Liver (tissue), 3 donors: Measurements from ENCODE around the gene NEUROG1.

ENCODE experiments used
- ATF3 ChIP-seq: IDR thresholded peaks from 2 replicates; pipeline ENCODE4 v1.6.1; 2016; ENCODE audit warnings: antibody characterized with exemption
- CTCF ChIP-seq: fragments of 150-350 bp; IDR thresholded peaks from 2 replicates; pipeline ENCODE4 v1.5.1; 2017; ENCODE audit warnings: improper control_type of control experiment, low read depth, low read length; ENCODE audit not compliant: missing input control
- EGR1 ChIP-seq, 2 donors: IDR thresholded peaks; 2 replicates each; pipeline ENCODE4 v1.6.1; 2016 to 2018; ENCODE audit warnings: antibody characterized with exemption in 2 of 2, low read depth in 2 of 2
- FOXA1 ChIP-seq: IDR thresholded peaks from 2 replicates; pipeline ENCODE4 v1.6.1; 2016; ENCODE audit warnings: antibody characterized with exemption
- FOXA2 ChIP-seq: IDR thresholded peaks from 2 replicates; pipeline ENCODE4 v1.6.1; 2016; ENCODE audit warnings: antibody characterized with exemption
- HNF4G ChIP-seq: IDR thresholded peaks from 2 replicates; pipeline ENCODE4 v1.6.1; 2016; ENCODE audit warnings: antibody characterized with exemption
- JUND ChIP-seq, 2 donors: IDR thresholded peaks; 2 replicates each; pipeline ENCODE4 v1.6.1; 2016; ENCODE audit warnings: antibody characterized with exemption in 2 of 2
- MAX ChIP-seq: IDR thresholded peaks from 2 replicates; pipeline ENCODE4 v1.6.1; 2016; ENCODE audit warnings: antibody characterized with exemption
- RAD21 ChIP-seq, 2 donors: IDR thresholded peaks; 2 replicates each; pipeline ENCODE4 v1.6.1; 2016; ENCODE audit warnings: antibody characterized with exemption in 2 of 2, mild to moderate bottlenecking in 2 of 2
- REST ChIP-seq: IDR thresholded peaks from 2 replicates; pipeline ENCODE4 v1.6.1; 2016; ENCODE audit warnings: antibody characterized with exemption, mild to moderate bottlenecking
- TAF1 ChIP-seq: conservative IDR thresholded peaks from 2 replicates; pipeline ENCODE4 v1.6.1; 2016; ENCODE audit warnings: antibody characterized with exemption, mild to moderate bottlenecking
- YY1 ChIP-seq: IDR thresholded peaks from 2 replicates; pipeline ENCODE4 v1.6.1; 2016; ENCODE audit warnings: antibody characterized with exemption, mild to moderate bottlenecking
- ZBTB33 ChIP-seq: IDR thresholded peaks from 2 replicates; pipeline ENCODE4 v1.6.1; 2016; ENCODE audit warnings: antibody characterized with exemption
- donor health status: healthy.
- donor health status: healthy.

- TF ChIP-seq ATF3 (no peak), HNF4G (no peak), CTCF (no peak), FOXA2 (no peak), ZBTB33 (no peak), EGR1 (IDR thresholded peaks at IDR 0.05; ENCODE audit: low read depth in 2 of 2) (no peak), TAF1 (no peak), MAX (no peak), REST (no peak), FOXA1 (no peak), JUND (IDR thresholded peaks at IDR 0.05) (no peak), RAD21 (IDR thresholded peaks at IDR 0.05) (no peak), YY1 (no peak)
Observed at GRCh38 chr5:135503871-135504270, 31.9 kb downstream of the NEUROG1 start.
